Stimulated activated CD4-positive, alpha-beta T cell treated with anti-CD3 and anti-CD28 coated beads, Interleukin-12 subunit alpha, Interleukin-12 subunit beta, amount 100 ng/mL, for 4 hours (primary cell): ENCODE data around the gene LGALS7B.
"Not testable (repeated sequence)": the region's sequence is repeated elsewhere in the genome, so short reads cannot be mapped to it uniquely, and the experiment has no call there.

Experiments used
- DNase-seq: peaks from one replicate; pipeline ENCODE4 v3.0.0-alpha.2; 2020

Gene LGALS7B

DNA sequence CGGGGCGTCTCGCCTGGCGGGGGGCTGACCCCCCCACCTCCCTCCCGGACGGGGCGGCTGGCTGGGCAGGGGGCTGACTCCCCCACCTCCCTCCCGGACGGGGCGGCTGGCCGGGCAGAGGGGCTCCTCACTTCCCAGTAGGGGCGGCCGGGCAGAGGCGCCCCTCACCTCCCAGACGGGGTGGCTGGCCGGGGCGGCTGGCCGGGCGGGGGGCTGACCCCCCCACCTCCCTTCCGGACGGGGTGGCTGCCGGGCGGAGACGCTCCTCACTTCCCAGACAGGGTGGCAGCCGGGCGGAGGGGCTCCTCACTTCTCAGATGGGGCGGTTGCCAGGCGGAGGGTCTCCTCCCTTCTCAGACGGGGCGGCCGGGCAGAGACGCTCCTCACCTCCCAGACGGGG lies 8.8 kb downstream of the LGALS7B start:
- not testable (repeated sequence) for DNase-seq

- no peak for DNase-seq
Measured at GRCh38 chr19:38799104-38799503, 10.1 kb downstream of the LGALS7B start.

- no peak for DNase-seq
Measured at GRCh38 chr19:38800577-38801347, 11.8 kb downstream of the LGALS7B start.

DNA sequence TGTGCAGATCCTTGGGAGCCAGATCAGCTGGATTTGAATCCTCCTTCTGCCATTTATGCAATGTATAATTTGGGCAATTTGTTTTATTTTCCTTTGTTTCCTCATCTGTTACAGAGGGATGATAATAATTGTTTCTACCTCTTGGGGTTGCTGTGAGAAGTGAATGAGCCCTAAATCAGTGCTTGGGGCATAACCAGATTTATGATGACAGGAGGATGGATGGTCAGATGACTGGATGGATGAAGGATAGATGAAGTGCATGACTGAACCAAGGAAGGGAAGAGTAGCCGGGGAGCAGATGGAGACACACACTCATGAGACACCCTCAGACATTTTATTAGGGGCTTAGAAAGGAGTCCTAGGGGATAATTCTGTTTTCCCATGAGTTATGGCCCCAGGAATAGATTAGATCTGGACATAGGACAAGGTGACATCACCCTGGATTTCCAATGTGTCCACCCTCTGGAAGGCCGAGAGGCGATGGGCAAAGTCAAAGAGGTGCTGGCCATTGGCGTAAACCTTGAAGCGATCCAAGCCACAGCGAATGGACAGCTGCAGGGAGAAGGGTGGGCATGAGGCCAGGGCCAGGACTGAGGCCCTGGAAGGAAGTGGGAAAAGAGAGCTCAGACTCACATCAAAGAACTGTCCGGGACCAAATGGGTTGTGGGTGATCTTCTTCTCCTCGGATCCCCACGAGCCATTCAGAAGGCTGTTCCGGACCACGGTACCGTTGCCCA lies 12.5 kb downstream of the LGALS7B start:
- no peak for DNase-seq

DNA sequence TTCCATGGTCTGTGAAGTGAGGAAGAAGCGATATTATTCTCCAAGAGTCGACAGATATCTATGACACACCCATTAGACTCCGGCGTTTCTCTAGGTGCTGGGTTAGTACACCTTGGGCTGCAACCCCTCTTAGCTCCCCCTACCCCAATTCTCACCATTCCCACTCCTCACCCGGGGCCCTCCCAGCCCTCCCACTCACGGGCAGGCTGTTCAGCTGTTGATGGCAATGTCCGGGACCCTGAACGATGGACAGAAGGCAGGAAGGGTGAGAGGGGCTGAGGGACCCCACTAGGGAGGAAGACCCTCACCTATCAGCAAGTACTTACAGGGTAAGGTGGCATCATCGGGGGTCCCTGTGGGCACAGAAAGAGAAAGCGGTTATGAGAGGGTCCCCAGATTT lies 14.5 kb downstream of the LGALS7B start:
- DNase-seq = no peak

GRCh38 chr19:38805180-38805579 lies 16.2 kb downstream of the LGALS7B start:
- DNase-seq = no peak

DNA sequence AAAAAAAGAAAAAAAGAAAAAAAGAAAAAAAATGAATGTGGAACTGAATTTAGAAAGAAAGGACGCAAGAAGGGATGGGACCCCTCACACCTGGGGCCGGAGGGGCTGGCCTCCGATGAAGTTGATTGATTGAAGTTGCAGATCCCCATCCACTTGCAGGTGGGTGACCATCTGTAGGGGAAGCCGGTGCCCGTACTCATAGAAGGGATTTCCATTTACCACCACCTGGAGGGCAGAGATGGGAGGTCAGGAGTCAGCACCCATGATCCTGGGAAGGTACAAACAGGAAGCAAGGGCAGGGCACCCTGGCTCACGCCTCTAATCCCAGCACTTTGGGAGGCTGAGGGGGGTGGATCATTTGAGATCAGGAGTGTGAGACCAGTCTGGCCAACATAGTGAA lies 17.4 kb downstream of the LGALS7B start:
- DNase-seq = no peak

DNA sequence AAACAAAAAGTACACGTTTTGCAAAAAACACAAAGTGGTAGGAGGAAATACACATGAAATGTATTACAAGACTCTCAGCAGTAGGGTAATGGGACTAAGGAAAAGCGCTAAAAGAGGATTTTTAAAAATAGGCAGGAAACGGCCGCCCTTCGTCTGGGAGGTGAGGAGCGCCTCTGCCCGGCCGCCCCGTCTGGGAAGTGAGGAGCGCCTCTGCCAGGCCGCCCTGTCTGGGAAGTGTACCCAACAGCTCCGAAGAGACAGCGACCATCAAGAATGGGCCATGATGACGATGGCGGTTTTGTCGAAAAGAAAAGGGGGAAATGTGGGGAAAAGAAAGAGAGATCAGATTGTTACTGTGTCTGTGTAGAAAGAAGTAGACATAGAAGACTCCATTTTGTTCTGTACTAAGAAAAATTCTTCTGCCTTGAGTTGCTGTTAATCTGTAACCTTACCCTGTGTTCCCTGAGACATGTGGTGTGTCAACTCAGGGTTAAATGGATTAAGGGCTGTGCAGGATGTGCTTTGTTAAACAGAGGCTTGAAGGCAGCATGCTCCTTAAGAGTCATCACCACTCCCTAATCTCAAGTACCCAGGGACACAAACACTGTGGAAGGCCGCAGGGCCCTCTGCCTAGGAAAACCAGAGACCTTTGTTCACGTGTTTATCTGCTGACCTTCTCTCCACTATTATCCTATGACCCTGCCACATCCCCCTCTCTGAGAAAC lies 18.5 kb downstream of the LGALS7B start:
- DNase-seq = not testable (repeated sequence)

DNA sequence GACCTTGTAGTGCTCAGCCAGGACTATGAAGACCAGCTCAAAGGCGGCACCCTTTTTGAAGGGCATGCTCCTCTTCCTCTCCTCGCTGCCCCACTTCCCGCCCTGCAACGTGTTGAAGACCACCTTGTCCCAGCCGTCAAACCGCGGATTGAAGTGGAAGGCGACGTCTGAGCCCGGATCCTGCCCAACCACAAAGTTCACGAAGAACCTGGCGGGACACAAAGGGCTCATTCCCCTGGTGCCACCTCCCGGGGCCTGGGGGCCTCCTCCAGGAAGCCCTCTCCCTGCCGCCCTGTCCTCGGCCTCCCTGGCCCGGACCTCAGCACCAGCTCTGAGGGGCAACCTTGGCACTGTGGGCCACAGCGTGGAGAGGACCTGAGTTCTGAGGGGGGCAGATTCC lies 19.7 kb downstream of the LGALS7B start:
- DNase-seq = no peak

- DNase-seq = no peak
Measured at GRCh38 chr19:38809592-38810252, 20.7 kb downstream of the LGALS7B start.

DNA sequence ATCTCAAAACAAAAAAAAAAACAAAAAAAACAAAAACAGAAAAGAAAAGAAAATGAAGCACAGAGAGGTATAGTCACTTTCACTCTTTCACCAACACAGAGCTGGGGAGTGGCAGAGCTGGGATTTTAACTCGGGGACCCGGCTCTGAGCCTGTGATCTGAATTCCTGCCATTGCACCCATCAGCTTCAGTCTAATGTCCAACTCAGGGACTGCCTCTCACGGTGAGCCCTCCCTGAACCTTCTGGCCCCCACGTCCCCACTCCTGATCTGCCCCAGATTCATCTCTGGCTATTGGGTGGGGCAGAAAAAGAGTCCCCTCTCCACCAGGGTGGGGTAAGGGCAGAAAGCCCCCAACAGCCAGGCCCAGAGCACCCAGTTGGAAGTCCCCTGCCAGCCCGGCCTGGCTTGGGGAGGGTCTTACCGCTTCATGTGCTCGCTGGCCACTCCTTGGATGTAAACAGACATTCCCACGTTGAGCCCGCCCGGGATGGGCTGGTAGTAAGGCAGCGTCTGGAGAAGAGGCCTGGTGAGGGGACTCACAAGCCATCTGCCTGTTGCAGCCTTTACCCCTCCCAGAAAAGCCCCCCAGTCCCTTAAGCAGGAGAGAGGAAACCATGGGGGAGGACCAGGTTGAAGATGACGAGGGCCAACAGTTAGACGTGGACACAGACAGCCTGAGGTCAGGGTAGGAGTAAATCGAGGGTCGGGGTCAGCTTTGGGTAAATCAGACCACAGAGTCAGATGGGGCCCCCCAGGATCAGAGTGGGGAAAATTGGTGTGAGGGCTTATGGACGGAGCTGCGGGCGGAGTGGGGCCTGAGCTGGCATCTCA lies 23.2 kb downstream of the LGALS7B start:
- no peak for DNase-seq

DNA sequence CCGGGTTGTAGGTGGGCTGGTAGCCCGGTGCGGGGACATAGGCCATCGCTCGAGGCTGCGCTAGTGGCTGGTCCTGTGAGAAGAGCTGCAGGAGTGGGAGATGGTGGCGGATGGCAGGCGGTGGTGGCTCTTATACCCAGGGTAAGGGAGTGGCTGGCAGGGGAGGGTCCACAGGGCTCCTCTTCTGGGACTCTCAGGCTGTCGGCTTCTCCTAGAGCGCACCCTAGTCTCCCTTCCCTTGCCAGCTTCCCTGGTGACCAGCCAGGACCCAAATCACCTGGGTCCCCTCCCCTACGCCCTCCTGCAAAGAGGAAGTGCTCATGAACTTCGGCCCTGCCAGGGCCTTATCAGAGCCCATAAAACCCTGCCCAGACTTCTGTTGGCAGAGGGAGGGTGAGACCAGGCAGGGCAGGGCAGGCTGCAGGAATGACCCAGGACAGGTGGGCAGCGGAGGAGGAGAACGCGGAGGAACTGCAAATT lies 23.9 kb downstream of the LGALS7B start, which contains the start of gene LGALS4:
TSS of gene LGALS4 (minus strand) at position 105 of the 480 bp plus-strand sequence. CDS start at position 46, 59 bp downstream.
- DNase-seq = no peak

- no peak for DNase-seq
Measured at GRCh38 chr19:38813323-38813722, 24.3 kb downstream of the LGALS7B start.

DNA sequence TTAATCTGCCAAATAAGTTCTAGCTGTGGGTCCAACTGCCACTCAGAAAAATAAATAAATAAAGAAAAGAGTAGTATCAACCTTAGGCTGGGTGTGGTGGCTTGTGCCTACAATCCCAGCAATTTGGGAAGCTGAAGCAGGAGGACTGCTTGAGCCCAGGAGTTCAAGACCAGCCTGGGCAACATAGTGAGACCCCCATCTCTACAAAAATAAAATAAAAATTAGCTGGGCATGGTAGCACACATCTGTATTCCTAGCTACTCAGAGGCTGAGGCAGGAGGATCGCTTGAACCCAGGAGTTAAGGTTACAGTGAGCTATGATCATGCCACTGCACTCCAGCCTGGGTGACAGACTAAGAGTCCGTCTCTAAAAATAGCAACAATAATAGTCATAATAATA lies 24.9 kb downstream of the LGALS7B start:
- DNase-seq = not testable (repeated sequence)

GRCh38 chr19:38815059-38816001 lies 26.3 kb downstream of the LGALS7B start:
- no peak for DNase-seq

DNA sequence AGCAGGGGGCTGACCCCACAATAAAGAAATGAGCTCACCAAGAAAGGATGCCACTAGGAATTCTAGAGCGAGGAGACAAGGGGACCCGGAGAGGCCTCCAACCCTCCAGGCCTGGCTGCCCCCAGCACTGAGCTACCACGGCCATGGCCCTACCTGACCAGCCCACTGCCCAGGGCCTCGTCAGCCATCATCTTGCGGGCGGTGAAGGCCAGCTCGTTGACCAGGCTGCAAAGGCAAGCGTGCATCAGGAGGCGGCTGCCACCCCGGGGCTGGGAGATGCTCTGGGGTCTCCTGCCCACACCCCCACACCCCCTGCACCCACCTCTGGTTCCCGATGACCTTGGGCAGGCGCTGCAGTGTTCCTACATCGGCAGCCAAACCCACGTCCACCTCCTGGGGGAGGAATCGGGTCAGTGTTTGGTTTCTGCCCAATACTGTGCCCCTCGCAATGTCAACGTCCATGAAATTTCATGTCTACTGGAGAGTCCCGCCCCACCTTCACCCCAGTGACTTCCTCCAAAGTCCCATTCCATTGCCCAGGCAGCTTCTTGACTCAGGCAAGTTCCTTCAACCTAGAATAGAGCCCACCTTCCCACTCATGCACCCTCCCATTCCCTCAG lies 27.2 kb downstream of the LGALS7B start:
- DNase-seq = no peak

DNA sequence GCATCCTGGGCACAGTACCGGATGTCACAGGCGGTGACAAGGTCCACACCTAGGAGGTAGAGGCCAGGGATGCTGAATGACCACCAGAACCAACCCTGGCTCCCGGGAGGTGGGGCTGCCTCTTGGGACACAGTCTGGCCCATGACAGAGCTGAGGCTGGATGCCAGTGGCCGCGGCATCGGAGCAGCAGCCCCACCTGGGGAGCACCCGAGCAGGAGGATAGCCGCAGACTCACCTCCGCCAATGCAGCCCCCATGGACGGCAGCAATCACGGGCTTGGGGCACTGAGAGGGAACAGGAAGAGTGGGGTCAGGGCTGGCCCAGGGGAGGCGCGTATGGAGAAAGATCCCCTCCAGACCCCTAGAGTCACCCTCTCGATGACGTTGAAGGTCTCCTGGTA lies 28.1 kb downstream of the LGALS7B start:
- no peak for DNase-seq

DNA sequence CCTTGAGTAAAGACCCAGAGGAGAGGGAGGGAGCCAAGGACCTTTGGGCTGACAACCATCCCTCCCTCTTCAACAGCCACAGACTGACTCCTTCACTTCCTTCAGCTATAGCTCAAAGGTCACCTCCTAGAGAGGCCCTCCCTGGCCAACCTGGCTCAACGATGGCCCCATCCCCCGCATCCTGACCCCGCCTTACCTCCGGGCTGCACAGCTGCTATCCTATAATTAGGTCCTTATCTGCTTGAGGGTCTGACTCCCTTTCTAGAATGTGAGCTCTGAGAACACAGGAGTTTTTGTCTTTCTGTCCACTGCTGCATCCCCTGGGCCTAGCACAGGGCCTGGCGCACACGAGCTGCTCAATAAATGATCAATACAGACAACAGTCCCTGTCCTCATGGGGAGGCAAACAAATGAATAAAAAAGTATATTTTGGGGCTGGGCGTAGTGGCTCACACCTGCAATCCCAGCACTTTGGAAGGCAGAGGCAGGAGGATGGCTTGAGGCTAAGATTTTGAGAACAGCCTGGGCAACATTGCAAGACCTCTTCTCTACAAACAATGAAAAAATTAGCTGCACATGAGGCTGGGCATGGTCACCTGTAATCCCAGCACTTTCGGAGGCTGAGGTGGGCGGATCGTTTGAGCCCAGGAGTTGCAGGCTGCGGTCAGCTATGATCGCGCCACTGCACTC lies 30.4 kb downstream of the LGALS7B start:
- no peak for DNase-seq

- not testable (repeated sequence) for DNase-seq
Measured at GRCh38 chr19:38821230-38821825, 32.3 kb downstream of the LGALS7B start.
